Prostate gland (tissue), 2 donors: ENCODE results near the gene XRCC4.

Experiments
- CTCF ChIP-seq, 4 experiments: fragments of 200-600 bp in 2 of 4; fragments of 450-650 bp in 2 of 4; sonication (generic) in 2 of 4; IDR thresholded peaks; 1 replicate in 3 of 4; 2 replicates in 1 of 4; pipeline ENCODE4 v1.5.1; 2016 to 2019; ENCODE audit warnings: antibody characterized with exemption in 4 of 4, mild to moderate bottlenecking in 2 of 4, moderate library complexity in 2 of 4
- POLR2A ChIP-seq: fragments of 450-650 bp; IDR thresholded peaks from one replicate; pipeline ENCODE4 v1.6.1; 2016; ENCODE audit warnings: antibody characterized with exemption, mild to moderate bottlenecking
- POLR2AphosphoS5 ChIP-seq: sonication (generic); formaldehyde crosslinking; IDR thresholded peaks from one replicate; pipeline ENCODE4 v1.6.1; 2017; ENCODE audit warnings: antibody characterized with exemption

- TF ChIP-seq CTCF (IDR thresholded peaks at IDR 0.05) (no peak), POLR2A (no peak), POLR2AphosphoS5 (no peak)
Observed at GRCh38 chr5:83084336-83084735, 7.0 kb downstream of the XRCC4 start.
